Measurements from ENCODE around the gene AXDND1. TPM values are rescaled to one million over a fixed set of nuclear protein-coding genes. Genes with fewer than 3 reads are reported as not detected.

The AXDND1 gene
- total RNA-seq, 4 donors from 2014 or later: 0.19 TPM; not detected in 3

GRCh38 chr1:179590671-179591070, 224.9 kb downstream of the AXDND1 start:
- TF ChIP-seq, protein P1, sequence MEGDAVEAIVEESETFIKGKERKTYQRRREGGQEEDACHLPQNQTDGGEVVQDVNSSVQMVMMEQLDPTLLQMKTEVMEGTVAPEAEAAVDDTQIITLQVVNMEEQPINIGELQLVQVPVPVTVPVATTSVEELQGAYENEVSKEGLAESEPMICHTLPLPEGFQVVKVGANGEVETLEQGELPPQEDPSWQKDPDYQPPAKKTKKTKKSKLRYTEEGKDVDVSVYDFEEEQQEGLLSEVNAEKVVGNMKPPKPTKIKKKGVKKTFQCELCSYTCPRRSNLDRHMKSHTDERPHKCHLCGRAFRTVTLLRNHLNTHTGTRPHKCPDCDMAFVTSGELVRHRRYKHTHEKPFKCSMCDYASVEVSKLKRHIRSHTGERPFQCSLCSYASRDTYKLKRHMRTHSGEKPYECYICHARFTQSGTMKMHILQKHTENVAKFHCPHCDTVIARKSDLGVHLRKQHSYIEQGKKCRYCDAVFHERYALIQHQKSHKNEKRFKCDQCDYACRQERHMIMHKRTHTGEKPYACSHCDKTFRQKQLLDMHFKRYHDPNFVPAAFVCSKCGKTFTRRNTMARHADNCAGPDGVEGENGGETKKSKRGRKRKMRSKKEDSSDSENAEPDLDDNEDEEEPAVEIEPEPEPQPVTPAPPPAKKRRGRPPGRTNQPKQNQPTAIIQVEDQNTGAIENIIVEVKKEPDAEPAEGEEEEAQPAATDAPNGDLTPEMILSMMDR (IDR thresholded peaks at IDR 0.05): no peak
- TF ChIP-seq POLR2A (IDR thresholded peaks at IDR 0.05): no peak

GRCh38 chr1:179591253-179591591, 225.5 kb downstream of the AXDND1 start:
- Histone ChIP-seq H3K9me3 (no peaks in the 10 kb centered on the region), H3K4me3 (peak overlapping the region; percentile 28 to 56 (median 39)), H3K36me3 (no peaks in the 10 kb centered on the region), H3K4me1 (peaks cover 0 to 19% (median 0%) of the 10 kb centered on the region in 3 donors), H3K27me3 (peaks cover 0 to 55% (median 0%) of the 10 kb centered on the region in 4 donors), H3K27ac (no peak overlapping the region)
- 28 to 53% methylated on average over 2 to 4 of the region's 7 CpGs for WGBS, 2 donors
- TF ChIP-seq POLR2A (IDR thresholded peaks at IDR 0.05): no peak
- TF ChIP-seq, protein P1 (IDR thresholded peaks at IDR 0.05): no peak
- no peak for DNase-seq
- intact Hi-C loops (cut with DNase I): no loop called here

More at GRCh38 chr1:179590671-179591070, 224.9 kb downstream of the AXDND1 start:
- peaks cover 0 to 58% (median 0%) of the 10 kb centered on the region in 4 donors for H3K27me3 ChIP-seq
- DNase-seq: no peak
- WGBS, 2 donors: 76 to 89% methylated on average over 9 to 11 of the region's 11 CpGs
- intact Hi-C loops (cut with DNase I): no loop called here
- H3K4me1 ChIP-seq: peaks cover 0 to 24% (median 0%) of the 10 kb centered on the region in 3 donors
- H3K4me3 ChIP-seq: no peak overlapping the region
- no peaks in the 10 kb centered on the region for H3K36me3 ChIP-seq
- H3K27ac ChIP-seq: no peak overlapping the region
- no peaks in the 10 kb centered on the region for H3K9me3 ChIP-seq

- no peak for TF ChIP-seq POLR2A (IDR thresholded peaks at IDR 0.05)
- TF ChIP-seq, protein P1 (IDR thresholded peaks at IDR 0.05): peak in 1 of 6 experiments; percentile 21
- Histone ChIP-seq H3K4me1 (peaks cover 0 to 12% (median 0%) of the 10 kb centered on the region in 3 donors), H3K27me3 (peaks cover 0 to 48% (median 0%) of the 10 kb centered on the region in 4 donors), H3K36me3 (no peaks in the 10 kb centered on the region), H3K9me3 (no peaks in the 10 kb centered on the region), H3K4me3 (peak within 1 kb of the TSS; percentile 28 to 56 (median 39)), H3K27ac (peak within 1 kb of the TSS in 1 of 4 donors; percentile 36)
- DNase-seq: no peak
- WGBS, 2 donors: 46 to 57% methylated on average over 13 to 14 of the region's 75 CpGs
- intact Hi-C loops (cut with DNase I): no loop called here
Observed at GRCh38 chr1:179591592-179592580, 226.1 kb downstream of the AXDND1 start, which contains the start of gene TDRD5. TSS of gene TDRD5 (plus strand) at chr1:179591832. CDS start at chr1:179592616, 784 bp downstream.

- TF ChIP-seq, protein P1 (IDR thresholded peaks at IDR 0.05): no peak
- TF ChIP-seq POLR2A (IDR thresholded peaks at IDR 0.05): no peak
- Histone ChIP-seq H3K27me3 (peaks cover 0 to 5% (median 0%) of the 10 kb centered on the region in 4 donors), H3K4me3 (no peak overlapping the region), H3K4me1 (no peaks in the 10 kb centered on the region), H3K27ac (no peak overlapping the region), H3K9me3 (no peaks in the 10 kb centered on the region), H3K36me3 (no peaks in the 10 kb centered on the region)
- intact Hi-C loops (cut with DNase I): no loop called here
- WGBS, 2 donors: 79 to 82% methylated on average over 1 of the region's 1 CpG
- DNase-seq: no peak
Observed at GRCh38 chr1:179598631-179599030, 232.9 kb downstream of the AXDND1 start.

- H3K36me3 ChIP-seq: no peaks in the 10 kb centered on the region
- H3K4me1 ChIP-seq: no peaks in the 10 kb centered on the region
- H3K9me3 ChIP-seq: no peaks in the 10 kb centered on the region
- no peak for DNase-seq
- intact Hi-C loops (cut with DNase I): no loop called here
- H3K4me3 ChIP-seq: no peak overlapping the region
- H3K27me3 ChIP-seq: peaks cover 0 to 4% (median 0%) of the 10 kb centered on the region in 4 donors
- TF ChIP-seq, protein P1 (IDR thresholded peaks at IDR 0.05): peak in 5 of 6 experiments; percentile 21 to 53 (median 33)
- no peak for TF ChIP-seq POLR2A (IDR thresholded peaks at IDR 0.05)
- no peak overlapping the region for H3K27ac ChIP-seq
Observed at GRCh38 chr1:179599623-179600249, 234.0 kb downstream of the AXDND1 start.
